Caco-2 (cell line): ENCODE results near the gene GAB2. TPM values are rescaled to one million over a fixed set of nuclear protein-coding genes. Genes with fewer than 3 reads are reported as not detected.

ENCODE experiments used
- BruUV-seq: library from RNA; stranded (reverse); fragments of 400-500 nt; replicated peaks from 2 replicates; lab custom pipeline; 2021; lab: Mats Ljungman, UMichigan
- CTCF ChIA-PET: fragments of 300-600 bp; sonication (Branson Sonifier 250); formaldehyde crosslinking; loops from one replicate; lab custom pipeline; 2022; ENCODE audit warnings: antibody characterized with exemption; lab: Charles Lee
- POLR2A ChIA-PET: fragments of 300-600 bp; sonication (Branson Sonifier 250); formaldehyde crosslinking; loops from one replicate; lab custom pipeline; 2022; ENCODE audit warnings: antibody characterized with exemption; lab: Charles Lee
- DNase-seq, 2 experiments: peaks; one replicate each; pipeline versions ENCODE4 v3.0.0 to v3.0.0-alpha.2; 2020 to 2022
- H3K27me3 ChIP-seq: replicated peaks from 2 replicates; pipeline ENCODE4 v1.6.0; 2011; ENCODE audit warnings: low read length; ENCODE audit not compliant: control insufficient read depth, insufficient read depth
- H3K36me3 ChIP-seq: 2 replicates; pipeline ENCODE4 v1.5.1; 2011; ENCODE audit warnings: low read length; ENCODE audit not compliant: control insufficient read depth, insufficient read depth
- H3K4me1 ChIP-seq: fragments of 250-450 bp; sonication (Bioruptor Pico); 2 replicates; pipeline ENCODE4 v1.5.1; 2020; ENCODE audit warnings: mild to moderate bottlenecking
- H3K4me3 ChIP-seq: 2 replicates; pipeline ENCODE4 v1.5.1; 2011; ENCODE audit warnings: low read depth, mild to moderate bottlenecking, control low read depth, low read length
- H3K9me3 ChIP-seq: fragments of 250-450 bp; sonication (Bioruptor Pico); 2 replicates; pipeline ENCODE4 v1.5.1; 2020; ENCODE audit warnings: mild to moderate bottlenecking, moderate library complexity
- H3K27ac Mint-ChIP-seq: one replicate; pipeline ENCODE4 v1.8.0; 2022; ENCODE audit warnings: mixed read lengths; ENCODE audit not compliant: unreplicated experiment
- H3K27me3 Mint-ChIP-seq: one replicate; pipeline ENCODE4 v1.8.0; 2022; ENCODE audit warnings: mixed read lengths; ENCODE audit not compliant: insufficient read depth, unreplicated experiment
- H3K36me3 Mint-ChIP-seq: one replicate; pipeline ENCODE4 v1.8.0; 2022; ENCODE audit warnings: mild to moderate bottlenecking, mixed read lengths; ENCODE audit not compliant: insufficient read depth, unreplicated experiment
- H3K4me1 Mint-ChIP-seq: one replicate; pipeline ENCODE4 v1.8.0; 2022; ENCODE audit warnings: low read depth, mixed read lengths; ENCODE audit not compliant: unreplicated experiment
- H3K4me3 Mint-ChIP-seq: one replicate; pipeline ENCODE4 v1.8.0; 2022; ENCODE audit warnings: mild to moderate bottlenecking, moderate library complexity, mixed read lengths; ENCODE audit not compliant: unreplicated experiment
- H3K9me3 Mint-ChIP-seq: one replicate; pipeline ENCODE4 v1.8.0; 2022; ENCODE audit warnings: mixed read lengths; ENCODE audit not compliant: unreplicated experiment
- CTCF ChIP-seq, 2 experiments: fragments of 200-600 bp in 1 of 2; IDR thresholded peaks; 1 replicate in 1 of 2; 2 replicates in 1 of 2; pipeline versions ENCODE4 v1.5.1 to v1.8.0; 2011 to 2022; ENCODE audit warnings: antibody characterized with exemption in 1 of 2, control low read depth in 1 of 2, inconsistent platforms in 1 of 2, low read depth in 1 of 2, low read length in 1 of 2, mild to moderate bottlenecking in 1 of 2, moderate library complexity in 1 of 2; ENCODE audit not compliant: insufficient read depth in 1 of 2, severe bottlenecking in 1 of 2, unreplicated experiment in 1 of 2
- intact Hi-C: fragments of 100-400 bp; cut with micrococcal nuclease; formaldehyde crosslinking; loops from one replicate; pipeline ENCODE4 v1.10.0; 2022; ENCODE audit not compliant: unreplicated experiment
- total RNA-seq: library from RNA; stranded (reverse); gene quantifications from 2 replicates; pipeline ENCODE4 v1.2.3, GENCODE V29; 2022

The GAB2 gene
- total RNA-seq, 1 experiment from 2014 or later, result 67.3 TPM

GRCh38 chr11:78230161-78230877 lies 187.3 kb downstream of the GAB2 start:
- no peaks in the 10 kb centered on the region for H3K27me3 Mint-ChIP-seq
- POLR2A ChIA-PET, result no interaction called here
- no peaks in the 10 kb centered on the region for H3K36me3 ChIP-seq
- no peaks in the 10 kb centered on the region for H3K4me1 ChIP-seq
- H3K4me3 ChIP-seq, result no peak overlapping the region
- CTCF ChIA-PET, result no interaction called here
- TF ChIP-seq CTCF (IDR thresholded peaks at IDR 0.05; ENCODE audit: insufficient read depth in 1 of 2, low read depth in 1 of 2, low read length in 1 of 2, severe bottlenecking in 1 of 2, unreplicated experiment in 1 of 2), result no peak
- BruUV-seq, result no TSS peak
- no peaks in the 10 kb centered on the region for H3K27me3 ChIP-seq
- H3K9me3 Mint-ChIP-seq, result no peaks in the 10 kb centered on the region
- H3K4me1 Mint-ChIP-seq, result no peaks in the 10 kb centered on the region
- no peak overlapping the region for H3K4me3 Mint-ChIP-seq
- no peak for DNase-seq
- intact Hi-C loops, result no loop called here
- peaks cover 17% of the 10 kb centered on the region for H3K36me3 Mint-ChIP-seq
- no peak overlapping the region for H3K27ac Mint-ChIP-seq
- no peaks in the 10 kb centered on the region for H3K9me3 ChIP-seq

- no peaks in the 10 kb centered on the region for H3K9me3 ChIP-seq
- H3K36me3 ChIP-seq, result no peaks in the 10 kb centered on the region
- Mint-ChIP-seq H3K27me3 (no peaks in the 10 kb centered on the region), H3K27ac (peak overlapping the region; percentile 24), H3K36me3 (peaks cover 27% of the 10 kb centered on the region), H3K4me1 (no peaks in the 10 kb centered on the region), H3K9me3 (no peaks in the 10 kb centered on the region), H3K4me3 (no peak overlapping the region)
- no TSS peak for BruUV-seq
- H3K4me3 ChIP-seq, result no peak overlapping the region
- no peaks in the 10 kb centered on the region for H3K27me3 ChIP-seq
- CTCF ChIA-PET, result interaction anchor here (1.8 kb wide), 1 partner anchor 188 kb away, joined by 42 read pairs; the partner anchor contains the start of gene GAB2
- POLR2A ChIA-PET, result no interaction called here
- no peak for DNase-seq
- no peaks in the 10 kb centered on the region for H3K4me1 ChIP-seq
- TF ChIP-seq CTCF (IDR thresholded peaks at IDR 0.05; ENCODE audit: insufficient read depth in 1 of 2, low read depth in 1 of 2, low read length in 1 of 2, severe bottlenecking in 1 of 2, unreplicated experiment in 1 of 2), result no peak
- intact Hi-C loops, result loop anchor here (2.0 kb wide), 1 partner anchor 136 kb away; no protein-coding TSS in a partner anchor
Measured at GRCh38 chr11:78229106-78229505, 188.5 kb downstream of the GAB2 start.

DNA sequence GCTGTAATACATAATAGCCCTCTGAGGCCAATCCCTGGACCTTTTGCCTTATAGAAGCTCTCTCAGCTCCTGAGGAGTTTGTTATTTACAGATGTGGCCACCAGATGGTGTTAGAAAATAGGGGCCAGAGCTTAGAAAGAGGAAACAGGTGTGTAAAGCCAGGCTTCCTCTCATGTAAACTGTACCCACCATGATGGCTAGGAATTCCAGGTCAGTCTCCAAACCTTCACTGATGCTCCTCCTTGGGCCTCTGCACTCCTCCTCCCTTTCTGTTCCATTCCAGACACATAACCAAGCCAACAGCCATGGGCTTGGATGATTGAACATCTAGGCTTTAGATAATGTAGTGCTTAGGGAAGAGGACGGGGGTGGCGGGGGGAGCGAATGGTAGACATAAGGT lies 189.2 kb downstream of the GAB2 start:
- ChIA-PET POLR2A (interaction anchor here (0.6 to 1.2 kb wide), 4 partner anchors 138 to 336 kb away, joined by 3 read pairs; no protein-coding TSS in a partner anchor), CTCF (interaction anchor here (0.6 to 1.9 kb wide), 28 partner anchors 9 to 452 kb away, joined by 3 to 83 read pairs (median 3); partner anchors contain the start of genes GAB2, KCTD21 and NARS2)
- peak overlapping the region; percentile 24 for H3K27ac Mint-ChIP-seq
- H3K36me3 Mint-ChIP-seq, result peaks cover 32% of the 10 kb centered on the region
- Histone ChIP-seq H3K9me3 (no peaks in the 10 kb centered on the region), H3K4me3 (no peak overlapping the region), H3K36me3 (no peaks in the 10 kb centered on the region), H3K4me1 (no peaks in the 10 kb centered on the region), H3K27me3 (no peaks in the 10 kb centered on the region)
- intact Hi-C loops, result loop anchor here (1.0 to 2.0 kb wide), 4 partner anchors 136 to 336 kb away; no protein-coding TSS in a partner anchor
- H3K9me3 Mint-ChIP-seq, result no peaks in the 10 kb centered on the region
- TF ChIP-seq CTCF (IDR thresholded peaks at IDR 0.05; ENCODE audit: insufficient read depth in 1 of 2, low read depth in 1 of 2, low read length in 1 of 2, severe bottlenecking in 1 of 2, unreplicated experiment in 1 of 2), result peak; percentile 79 to 88
- no peak overlapping the region for H3K4me3 Mint-ChIP-seq
- no peaks in the 10 kb centered on the region for H3K4me1 Mint-ChIP-seq
- no peaks in the 10 kb centered on the region for H3K27me3 Mint-ChIP-seq
- peak; percentile 72 to 81 for DNase-seq
- no TSS peak for BruUV-seq
